NCI-H1930 (cell line): ENCODE data around the gene ARAP1.

ENCODE experiments used
- DNase-seq, 2 experiments: peaks; one replicate each; lab custom pipeline; 2025; lab: John Stamatoyannopoulos, UW

The ARAP1 gene

GRCh38 chr11:72723508-72723907, 28.7 kb downstream of the ARAP1 start:
- no peak for DNase-seq

- DNase-seq: peak; percentile 12 to 48
Measured at GRCh38 chr11:72722050-72722748, 30.0 kb downstream of the ARAP1 start.

- DNase-seq: no peak
Measured at GRCh38 chr11:72721689-72722049, 30.5 kb downstream of the ARAP1 start.

- no peak for DNase-seq
Measured at GRCh38 chr11:72721276-72721675, 30.9 kb downstream of the ARAP1 start.

GRCh38 chr11:72720784-72721183, 31.4 kb downstream of the ARAP1 start:
- DNase-seq: no peak

GRCh38 chr11:72720047-72720446, 32.2 kb downstream of the ARAP1 start:
- no peak for DNase-seq

GRCh38 chr11:72719551-72719950, 32.7 kb downstream of the ARAP1 start:
- DNase-seq: no peak

GRCh38 chr11:72719144-72719543, 33.1 kb downstream of the ARAP1 start:
- no peak for DNase-seq

- no peak for DNase-seq
Measured at GRCh38 chr11:72718101-72718501, 34.1 kb downstream of the ARAP1 start.

- DNase-seq: no peak
Measured at GRCh38 chr11:72716788-72717435, 35.3 kb downstream of the ARAP1 start.

- no peak for DNase-seq
Measured at GRCh38 chr11:72716290-72716689, 35.9 kb downstream of the ARAP1 start.

GRCh38 chr11:72712841-72713240, 39.4 kb downstream of the ARAP1 start:
- no peak for DNase-seq

GRCh38 chr11:72712168-72712751, 39.9 kb downstream of the ARAP1 start:
- no peak for DNase-seq

- DNase-seq: no peak
Measured at GRCh38 chr11:72711141-72711540, 41.1 kb downstream of the ARAP1 start.

- DNase-seq: no peak
Measured at GRCh38 chr11:72710278-72710677, 41.9 kb downstream of the ARAP1 start.

GRCh38 chr11:72709478-72710238, 42.5 kb downstream of the ARAP1 start:
- DNase-seq: no peak

GRCh38 chr11:72707032-72707431, 45.2 kb downstream of the ARAP1 start:
- DNase-seq: no peak

GRCh38 chr11:72706579-72706978, 45.6 kb downstream of the ARAP1 start:
- DNase-seq: no peak

- no peak for DNase-seq
Measured at GRCh38 chr11:72705442-72706365, 46.5 kb downstream of the ARAP1 start.

- no peak for DNase-seq
Measured at GRCh38 chr11:72704783-72705265, 47.4 kb downstream of the ARAP1 start.

- DNase-seq: no peak
Measured at GRCh38 chr11:72704028-72704782, 48.0 kb downstream of the ARAP1 start.
